NCI-H1436 (cell line): Measurements from ENCODE around the gene SLC26A1.
A peak's percentile ranks its signal among the peaks of the same experiment; 100 is the strongest.
"Not testable (repeated sequence)": the region's sequence is repeated elsewhere in the genome, so short reads cannot be mapped to it uniquely, and the experiment has no call there.

Experiments
- DNase-seq: peaks from one replicate; lab custom pipeline; 2025; lab: John Stamatoyannopoulos, UW

SLC26A1 gene

DNA sequence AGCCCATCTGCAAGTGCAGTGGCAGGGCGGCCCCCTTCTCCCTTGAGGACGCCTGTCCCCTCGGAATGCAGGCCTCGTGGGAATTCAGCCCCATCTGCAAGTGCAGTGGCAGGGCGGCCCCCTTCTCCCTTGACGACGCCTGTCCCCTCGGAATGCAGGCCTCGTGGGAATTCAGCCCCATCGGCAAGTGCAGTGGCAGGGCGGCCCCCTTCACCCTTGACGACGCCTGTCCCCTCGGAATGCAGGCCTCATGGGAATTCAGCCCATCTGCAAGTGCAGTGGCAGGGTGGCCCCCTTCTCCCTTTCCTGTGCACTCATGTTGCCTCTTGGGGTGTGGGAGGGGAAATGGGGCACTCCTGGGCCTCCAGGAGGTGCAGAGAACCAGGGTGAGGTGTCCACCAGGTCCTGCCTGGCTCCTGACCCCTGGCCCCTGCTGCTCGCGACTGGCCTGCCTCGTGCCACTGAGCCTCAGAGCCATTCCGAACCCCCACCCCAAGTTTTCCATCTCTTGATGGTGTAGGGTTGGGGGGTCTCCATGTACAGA is 6.8 kb upstream of the SLC26A1 start:
- no peak for DNase-seq

GRCh38 chr4:999240-999863 is 6.1 kb upstream of the SLC26A1 start:
- not testable (repeated sequence) for DNase-seq

GRCh38 chr4:998096-998691 is 5.0 kb upstream of the SLC26A1 start:
- DNase-seq: no peak

- no peak for DNase-seq
Measured at GRCh38 chr4:997375-998071, 4.3 kb upstream of the SLC26A1 start.

DNA sequence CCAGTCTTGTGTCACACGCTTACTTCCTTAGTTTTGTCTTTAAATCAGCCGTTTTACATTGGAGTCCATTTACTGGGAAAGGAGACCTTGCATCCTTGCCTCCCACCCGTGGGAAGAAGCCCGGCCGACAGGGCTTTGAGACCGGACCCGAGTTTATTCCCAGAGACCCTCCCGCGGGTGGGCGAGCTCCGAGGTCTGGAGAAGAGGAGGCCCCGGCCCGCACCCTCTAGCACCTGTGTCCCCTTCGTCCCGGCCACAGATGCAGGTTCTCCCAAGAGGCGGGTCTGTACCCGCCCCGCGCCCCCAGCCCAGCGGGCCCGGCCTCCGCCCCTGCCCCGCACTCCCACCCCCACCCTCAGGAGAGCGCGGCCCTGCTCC is 3.8 kb upstream of the SLC26A1 start:
- no peak for DNase-seq

DNA sequence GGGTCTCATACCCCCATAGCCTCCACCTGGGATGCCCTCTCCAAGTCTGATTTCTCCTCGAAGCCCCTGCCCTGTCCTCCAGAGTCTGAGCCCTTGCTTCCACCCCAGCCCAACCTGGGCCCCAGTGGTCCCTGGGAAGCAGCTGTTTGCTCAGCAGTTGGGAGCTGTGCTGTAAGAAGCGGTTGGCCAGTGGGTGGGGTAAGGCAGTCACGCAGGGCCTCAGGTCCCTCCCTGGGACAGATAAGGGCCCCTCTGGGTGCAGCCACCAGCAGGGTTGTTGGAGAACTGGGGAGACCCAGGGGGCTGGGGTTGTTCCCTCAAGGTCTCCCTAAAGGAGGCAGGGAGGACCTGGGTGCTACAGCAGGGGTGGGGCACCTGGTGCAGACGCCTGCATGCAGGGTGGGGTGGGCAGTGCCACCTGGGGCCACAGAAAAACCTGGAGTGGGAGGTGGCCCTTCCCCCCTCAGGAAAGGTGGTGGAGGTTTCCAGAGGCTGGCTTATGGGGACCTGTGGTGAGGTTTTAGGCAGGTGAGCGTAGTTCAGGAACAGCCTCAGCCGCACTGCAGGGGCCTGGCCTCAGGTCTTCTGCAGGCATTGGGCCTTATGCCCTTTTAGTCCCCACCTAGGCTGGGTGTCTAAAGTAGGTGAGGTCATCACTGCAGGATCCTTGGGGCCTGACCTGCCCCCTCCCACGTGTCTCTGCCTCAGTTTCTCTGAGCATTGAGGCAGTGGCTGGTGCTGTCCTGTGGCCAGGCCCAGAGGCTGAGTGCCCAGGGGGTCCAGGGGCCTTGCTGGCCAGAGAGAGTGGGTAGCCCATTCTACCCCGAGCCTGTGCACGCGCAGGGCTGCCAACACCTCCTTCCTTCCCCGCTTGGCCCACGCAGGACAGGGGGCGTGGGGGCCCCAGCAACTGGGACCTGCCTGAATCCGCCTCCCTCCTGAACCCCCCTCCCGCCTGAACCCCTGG is 3.1 kb upstream of the SLC26A1 start:
- no peak for DNase-seq

GRCh38 chr4:995311-996026 is 2.3 kb upstream of the SLC26A1 start:
- no peak for DNase-seq

- DNase-seq: no peak
Measured at GRCh38 chr4:992297-993110, 700 bp downstream of the SLC26A1 start.

DNA sequence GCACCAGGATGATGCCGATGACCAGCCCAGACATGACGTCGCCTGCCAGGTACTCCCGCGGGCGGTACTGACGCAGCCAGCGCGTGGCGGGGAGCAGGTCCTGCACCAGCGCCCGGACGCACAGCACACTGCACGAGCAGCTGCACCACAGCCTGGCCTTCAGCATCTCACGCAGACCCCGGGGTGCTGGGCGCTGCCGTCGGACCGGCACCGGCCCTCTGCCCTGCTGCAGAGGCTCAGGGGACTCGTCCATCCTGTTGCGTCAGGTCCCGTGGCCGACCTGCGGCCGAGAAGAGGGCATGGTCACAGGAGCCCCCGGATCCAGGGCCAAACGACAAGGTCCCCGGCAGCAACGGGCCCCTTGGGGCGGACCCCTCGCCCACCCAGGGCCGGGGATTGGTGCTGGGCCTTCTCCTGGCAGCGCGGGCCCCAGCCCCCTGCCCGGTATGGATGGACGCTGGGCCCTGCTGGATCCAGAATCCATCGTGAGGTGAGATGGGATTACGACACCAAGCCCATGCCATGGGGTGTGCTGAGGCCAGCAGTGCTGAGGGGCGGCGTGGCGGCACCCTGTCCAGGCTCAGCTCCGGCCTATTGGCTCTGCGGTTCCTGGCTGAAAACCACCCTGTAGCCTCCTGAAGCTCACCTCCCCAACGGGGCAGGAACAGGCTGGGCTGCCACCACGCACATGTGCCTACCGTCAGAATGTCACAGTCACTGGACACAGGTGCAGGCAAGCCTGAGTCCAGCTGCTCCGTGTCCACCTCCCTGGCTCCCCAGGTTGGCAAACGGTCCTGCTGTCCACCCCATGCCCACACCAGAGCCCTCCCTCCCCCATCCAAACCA is 1.5 kb downstream of the SLC26A1 start:
- no peak for DNase-seq

DNA sequence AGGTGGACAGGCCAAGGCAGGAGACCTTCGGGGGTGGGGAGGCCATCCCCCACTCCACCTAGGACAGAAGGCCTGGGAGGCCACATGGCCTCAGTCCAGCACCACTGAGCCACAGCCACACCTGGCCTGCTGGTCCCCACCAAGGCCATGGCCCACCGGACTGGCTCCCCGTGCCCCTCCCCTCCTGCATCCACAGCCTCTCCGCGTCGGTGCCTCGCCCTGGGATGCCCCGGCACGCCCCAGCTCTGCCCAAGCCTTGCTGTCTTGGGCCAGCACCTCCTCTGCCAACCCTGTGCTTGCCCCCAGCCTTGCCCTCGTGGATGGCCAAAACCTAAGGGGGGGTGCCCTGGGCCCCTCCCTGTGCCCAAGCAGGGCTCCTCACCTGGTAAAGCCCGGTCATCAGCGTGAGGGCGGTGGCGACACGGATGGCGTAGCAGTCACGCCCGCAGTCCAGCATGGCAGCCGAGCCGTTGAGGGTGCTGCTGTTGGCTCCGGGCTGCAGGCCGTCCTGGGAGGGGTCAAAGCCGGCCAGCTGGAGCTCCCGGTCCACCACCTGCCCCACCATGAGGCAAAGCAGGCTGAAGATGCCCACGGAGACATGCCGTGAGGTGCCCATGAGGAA is 2.3 kb downstream of the SLC26A1 start:
- DNase-seq: no peak

DNA sequence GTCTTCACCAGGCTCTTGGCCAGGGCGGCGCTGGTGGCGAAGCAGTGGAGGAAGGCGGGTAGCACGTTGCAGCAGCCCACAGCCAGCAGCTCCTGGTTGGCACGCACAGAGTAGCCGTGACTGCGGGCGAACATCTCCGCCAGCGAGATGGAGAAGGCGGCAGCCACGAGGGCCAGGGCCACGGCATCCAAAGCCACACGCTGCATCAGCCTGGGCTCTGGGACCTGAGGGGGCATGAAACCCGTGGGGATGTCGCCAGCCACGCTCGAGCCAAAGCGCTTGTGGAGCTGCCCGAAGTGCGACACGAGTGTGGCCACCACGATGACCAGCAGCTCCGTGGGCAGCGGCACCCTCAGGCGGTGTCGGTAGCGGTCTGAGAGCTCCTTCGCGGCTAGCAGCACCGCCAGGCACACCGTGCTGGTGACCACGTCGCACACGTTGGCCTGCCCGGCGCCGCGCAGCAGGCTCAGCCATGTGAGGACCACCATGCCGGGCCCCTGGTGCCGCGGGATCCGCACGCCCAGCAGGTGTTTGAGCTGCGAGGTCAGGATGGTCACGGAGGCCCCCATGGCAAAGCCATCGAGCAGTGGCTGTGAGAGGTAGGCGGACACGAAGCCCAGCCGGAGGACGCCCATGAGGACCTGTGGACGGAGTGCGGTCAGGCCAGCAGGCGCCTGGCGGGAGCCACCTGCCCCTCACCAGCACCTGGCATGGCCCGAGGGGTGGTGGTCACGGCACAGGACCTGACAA is 3.3 kb downstream of the SLC26A1 start:
- no peak for DNase-seq

- no peak for DNase-seq
Measured at GRCh38 chr4:988726-989721, 4.2 kb downstream of the SLC26A1 start.

DNA sequence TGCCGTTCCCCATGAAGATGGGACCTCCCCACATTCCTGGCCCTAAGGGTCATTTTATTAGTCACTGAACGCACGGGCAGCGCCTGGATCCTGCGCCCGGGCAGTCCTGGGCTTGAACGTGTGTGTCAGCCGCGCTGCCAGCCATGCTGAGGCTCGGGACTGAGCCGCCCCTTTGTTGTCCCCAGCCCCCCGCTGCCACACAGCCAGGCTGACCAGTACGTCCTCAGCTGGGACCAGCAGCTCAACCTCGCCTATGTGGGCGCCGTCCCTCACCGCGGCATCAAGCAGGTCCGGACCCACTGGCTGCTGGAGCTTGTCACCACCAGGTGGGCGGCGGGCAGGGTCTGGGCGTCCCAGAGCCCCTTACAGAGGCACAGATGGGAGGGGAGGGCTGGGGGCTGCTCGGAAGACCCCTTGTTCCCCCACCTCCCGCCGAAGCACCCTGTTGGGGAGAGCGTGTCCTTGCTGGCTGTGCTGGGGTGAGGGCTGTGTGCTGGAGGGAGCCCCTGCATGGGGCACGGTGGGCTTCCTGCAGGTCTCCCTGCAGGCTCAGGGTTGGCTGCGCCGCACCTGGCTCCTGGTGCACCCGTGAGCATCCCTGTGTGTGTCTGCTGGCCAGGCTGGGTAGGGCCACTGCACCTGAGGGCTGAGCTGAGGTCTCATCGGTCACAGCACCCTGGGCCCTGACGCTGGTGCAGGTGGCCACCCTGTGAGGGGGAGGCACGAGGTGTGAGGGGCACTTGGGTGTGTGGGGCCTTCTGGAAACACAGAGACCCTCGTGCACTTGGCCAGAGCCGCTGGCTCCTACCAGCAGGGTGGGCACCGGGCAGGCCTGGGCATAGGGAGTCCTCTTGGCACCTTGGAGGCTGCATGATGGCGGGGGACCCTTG is 5.3 kb downstream of the SLC26A1 start:
- DNase-seq: no peak

DNA sequence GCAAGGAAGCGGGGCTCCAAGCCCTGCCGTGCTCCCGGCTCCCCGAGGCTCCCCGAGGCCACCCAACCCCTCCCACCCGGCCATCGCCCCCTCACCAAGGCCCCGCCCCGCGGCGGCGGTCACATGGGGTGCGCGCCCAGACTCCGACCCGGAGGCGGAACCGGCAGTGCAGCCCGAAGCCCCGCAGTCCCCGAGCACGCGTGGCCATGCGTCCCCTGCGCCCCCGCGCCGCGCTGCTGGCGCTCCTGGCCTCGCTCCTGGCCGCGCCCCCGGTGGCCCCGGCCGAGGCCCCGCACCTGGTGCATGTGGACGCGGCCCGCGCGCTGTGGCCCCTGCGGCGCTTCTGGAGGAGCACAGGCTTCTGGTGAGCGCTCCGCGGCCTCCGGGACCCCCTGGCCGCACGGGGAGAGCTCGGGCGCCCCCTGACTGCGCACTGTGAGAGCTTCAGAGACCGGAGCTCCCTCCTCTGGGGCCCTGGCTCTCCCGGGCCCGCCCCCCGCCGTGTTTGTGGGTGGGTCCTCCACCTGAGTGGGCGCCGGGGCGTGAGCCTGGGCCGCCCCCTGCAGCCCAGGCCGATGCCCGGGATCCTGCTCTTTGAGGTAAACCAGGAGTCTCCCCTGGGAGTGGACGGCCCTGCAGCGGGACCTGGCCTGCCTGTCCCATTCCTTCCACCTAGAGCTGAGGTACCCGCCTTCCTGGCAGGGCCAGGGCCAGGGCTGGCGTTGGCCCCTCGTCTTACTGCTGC is 6.2 kb downstream of the SLC26A1 start, which contains the start of gene IDUA:
Gene IDUA, plus strand, starts transcription at position 166 of the 745 bp plus-strand sequence. Its CDS starts 41 bp downstream, at position 207.
- DNase-seq: peak; percentile 69

DNA sequence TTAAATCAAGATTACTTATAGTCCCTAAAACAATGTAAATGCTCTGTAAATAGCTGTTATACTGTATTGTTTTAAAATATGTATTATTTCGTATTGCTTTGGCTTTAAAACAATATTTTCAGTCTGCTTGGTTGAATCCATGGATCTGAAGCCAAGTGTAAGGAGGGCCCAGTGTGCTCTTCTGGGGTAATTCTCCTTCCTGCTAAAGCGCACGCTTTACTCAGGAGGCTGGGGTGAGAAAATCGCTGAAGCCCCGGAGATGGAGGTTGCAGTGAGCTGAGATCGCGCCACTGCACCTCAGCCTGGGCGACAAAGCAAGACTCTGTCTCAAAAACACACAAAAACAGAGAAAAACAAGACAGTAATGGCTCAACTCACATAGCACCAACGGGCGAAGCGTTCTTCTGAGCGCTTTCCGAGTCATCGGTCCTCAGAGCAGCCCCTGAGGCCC is 6.8 kb downstream of the SLC26A1 start:
- no peak for DNase-seq
